ENCODE measurements around the gene NKAIN1. TPM values are rescaled to one million over a fixed set of nuclear protein-coding genes. Genes with fewer than 3 reads are reported as not detected.

NKAIN1 gene
- total and polyA plus RNA-seq, 2 donors (not counting 3 experiments of a cell fraction or from before 2014, with no cell fraction given), result 0.29 to 0.40 TPM

DNA sequence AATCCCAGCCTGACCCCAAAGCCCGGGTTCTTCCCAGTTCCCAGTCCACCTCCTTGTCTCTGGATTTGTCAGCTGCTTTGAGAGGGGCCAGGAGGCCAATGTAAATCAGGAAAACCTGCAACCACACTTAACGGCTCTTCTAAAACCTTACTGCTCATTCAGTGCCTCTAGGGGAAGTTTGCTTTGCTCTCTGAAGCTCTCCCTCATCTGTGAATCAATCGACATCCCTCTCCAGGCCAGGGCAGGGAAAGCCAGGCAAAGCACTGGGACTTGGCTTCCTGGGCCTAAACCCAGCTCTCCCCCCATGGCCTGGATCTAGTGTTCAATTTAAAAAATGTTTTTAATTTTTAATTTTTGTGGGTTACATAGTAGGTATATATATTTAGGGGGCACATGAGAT is 9.3 kb downstream of the NKAIN1 start:
- no peaks in the 10 kb centered on the region for H4K20me1 ChIP-seq (replicated peaks; ENCODE audit: control insufficient read depth, extremely low read depth, insufficient read depth, low read length)
- ChIA-PET POLR2A (no interaction called here), CTCF (no interaction called here)
- H3K4me3 ChIP-seq (replicated peaks in 1 of 3; ENCODE audit: insufficient read depth in 1 of 3, low read depth in 1 of 3, low read length in 3 of 3), result no peak overlapping the region
- peaks cover 0 to 5% of the 10 kb centered on the region in 2 experiments for H3K27me3 ChIP-seq (ENCODE audit: control insufficient read depth in 2 of 2, insufficient read depth in 2 of 2, low read length in 2 of 2)
- H3K4me1 ChIP-seq (ENCODE audit: control insufficient read depth, extremely low read depth, insufficient read depth, low read length), result no peaks in the 10 kb centered on the region
- FAIRE-seq (no peak), DNase-seq (ENCODE audit: low read depth, low spot score) (no peak)
- dilution Hi-C loops (cut with MboI; ENCODE audit: extremely low pct_ligation_motif_present, low sequenced_read_pairs), result no loop called here
- H3K9ac ChIP-seq (replicated peaks; ENCODE audit: extremely low read depth, insufficient read depth, low read length), result no peak overlapping the region
- H2AFZ ChIP-seq (ENCODE audit: low read depth, low read length), result no peak overlapping the region
- no peaks in the 10 kb centered on the region for H3K9me1 ChIP-seq (replicated peaks; ENCODE audit: control insufficient read depth, extremely low read depth, insufficient read depth, low read length)
- intact Hi-C loops (cut with micrococcal nuclease), result no loop called here
- H3K27ac ChIP-seq (ENCODE audit: insufficient read depth, low read depth, low read length), result no peak overlapping the region
- no peaks in the 10 kb centered on the region for H3K36me3 ChIP-seq (ENCODE audit: control insufficient read depth in 2 of 2, extremely low read depth in 1 of 2, insufficient read depth in 2 of 2, low read length in 2 of 2)
- H3K79me2 ChIP-seq (ENCODE audit: control insufficient read depth, insufficient read depth, low read length), result no peaks in the 10 kb centered on the region
- H3K9me3 ChIP-seq (replicated peaks; ENCODE audit: control insufficient read depth, insufficient read depth, low read length), result no peaks in the 10 kb centered on the region
- no TSS peak for BruUV-seq (replicated peaks)
- no peak for TF ChIP-seq JUN (IDR thresholded peaks at IDR 0.05; ENCODE audit: borderline replicate concordance, insufficient read depth, insufficient read length, low read depth)
- TF ChIP-seq MYC (IDR thresholded peaks at IDR 0.05; ENCODE audit: low read depth, low read length), result no peak
- no peak for TF ChIP-seq EZH2 (IDR thresholded peaks at IDR 0.05; ENCODE audit: borderline replicate concordance, low read depth, low read length, severe bottlenecking)
- TF ChIP-seq POLR2AphosphoS5 (IDR thresholded peaks at IDR 0.05; ENCODE audit: insufficient read depth, low read depth, low read length), result no peak
- TF ChIP-seq, protein P1, sequence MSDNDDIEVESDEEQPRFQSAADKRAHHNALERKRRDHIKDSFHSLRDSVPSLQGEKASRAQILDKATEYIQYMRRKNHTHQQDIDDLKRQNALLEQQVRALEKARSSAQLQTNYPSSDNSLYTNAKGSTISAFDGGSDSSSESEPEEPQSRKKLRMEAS (IDR thresholded peaks at IDR 0.05; ENCODE audit: insufficient read depth, insufficient read length), result no peak
- no peak for TF ChIP-seq FOS (IDR thresholded peaks at IDR 0.05; ENCODE audit: borderline replicate concordance, insufficient read depth, low read length)
- TF ChIP-seq, protein P2, sequence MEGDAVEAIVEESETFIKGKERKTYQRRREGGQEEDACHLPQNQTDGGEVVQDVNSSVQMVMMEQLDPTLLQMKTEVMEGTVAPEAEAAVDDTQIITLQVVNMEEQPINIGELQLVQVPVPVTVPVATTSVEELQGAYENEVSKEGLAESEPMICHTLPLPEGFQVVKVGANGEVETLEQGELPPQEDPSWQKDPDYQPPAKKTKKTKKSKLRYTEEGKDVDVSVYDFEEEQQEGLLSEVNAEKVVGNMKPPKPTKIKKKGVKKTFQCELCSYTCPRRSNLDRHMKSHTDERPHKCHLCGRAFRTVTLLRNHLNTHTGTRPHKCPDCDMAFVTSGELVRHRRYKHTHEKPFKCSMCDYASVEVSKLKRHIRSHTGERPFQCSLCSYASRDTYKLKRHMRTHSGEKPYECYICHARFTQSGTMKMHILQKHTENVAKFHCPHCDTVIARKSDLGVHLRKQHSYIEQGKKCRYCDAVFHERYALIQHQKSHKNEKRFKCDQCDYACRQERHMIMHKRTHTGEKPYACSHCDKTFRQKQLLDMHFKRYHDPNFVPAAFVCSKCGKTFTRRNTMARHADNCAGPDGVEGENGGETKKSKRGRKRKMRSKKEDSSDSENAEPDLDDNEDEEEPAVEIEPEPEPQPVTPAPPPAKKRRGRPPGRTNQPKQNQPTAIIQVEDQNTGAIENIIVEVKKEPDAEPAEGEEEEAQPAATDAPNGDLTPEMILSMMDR (IDR thresholded peaks at IDR 0.05; ENCODE audit: extremely low read depth in 1 of 2, insufficient read depth in 1 of 2, low read depth in 1 of 2, low read length in 2 of 2), result no peak
- TF ChIP-seq GATA2 (IDR thresholded peaks at IDR 0.05; ENCODE audit: insufficient read depth, insufficient read length, low read depth, low read length), result no peak
- TF ChIP-seq POLR2A (IDR thresholded peaks at IDR 0.05; ENCODE audit: low read depth, low read length), result no peak
- H3K4me2 ChIP-seq (ENCODE audit: insufficient read depth, low read length), result no peak overlapping the region
